ENCODE measurements around the gene ARRDC3. TPM values are rescaled to one million over a fixed set of nuclear protein-coding genes. Genes with fewer than 3 reads are reported as not detected.

Gene ARRDC3
- total RNA-seq, 2 donors from 2014 or later, result 8.6 to 29.3 TPM

- TF ChIP-seq POLR2A (IDR thresholded peaks at IDR 0.05) (no peak), CTCF (IDR thresholded peaks at IDR 0.05) (no peak)
- H3K27ac ChIP-seq, result no peak overlapping the region
- intact Hi-C loops (cut with DNase I), result no loop called here
- no peaks in the 10 kb centered on the region for H3K27me3 ChIP-seq
- DNase-seq (no peak), ATAC-seq (no peak)
- no peaks in the 10 kb centered on the region for H3K4me1 ChIP-seq
- H3K36me3 ChIP-seq (replicated peaks in 1 of 2; ENCODE audit: insufficient read depth in 1 of 2, low read depth in 2 of 2), result no peaks in the 10 kb centered on the region
- H3K9me3 ChIP-seq, result no peaks in the 10 kb centered on the region
- WGBS, 2 donors, result 47 to 54% methylated on average over 3 of the region's 3 CpGs
- H3K4me3 ChIP-seq, result no peak overlapping the region
Measured at GRCh38 chr5:91420879-91421278, 37.8 kb upstream of the ARRDC3 start.

DNA sequence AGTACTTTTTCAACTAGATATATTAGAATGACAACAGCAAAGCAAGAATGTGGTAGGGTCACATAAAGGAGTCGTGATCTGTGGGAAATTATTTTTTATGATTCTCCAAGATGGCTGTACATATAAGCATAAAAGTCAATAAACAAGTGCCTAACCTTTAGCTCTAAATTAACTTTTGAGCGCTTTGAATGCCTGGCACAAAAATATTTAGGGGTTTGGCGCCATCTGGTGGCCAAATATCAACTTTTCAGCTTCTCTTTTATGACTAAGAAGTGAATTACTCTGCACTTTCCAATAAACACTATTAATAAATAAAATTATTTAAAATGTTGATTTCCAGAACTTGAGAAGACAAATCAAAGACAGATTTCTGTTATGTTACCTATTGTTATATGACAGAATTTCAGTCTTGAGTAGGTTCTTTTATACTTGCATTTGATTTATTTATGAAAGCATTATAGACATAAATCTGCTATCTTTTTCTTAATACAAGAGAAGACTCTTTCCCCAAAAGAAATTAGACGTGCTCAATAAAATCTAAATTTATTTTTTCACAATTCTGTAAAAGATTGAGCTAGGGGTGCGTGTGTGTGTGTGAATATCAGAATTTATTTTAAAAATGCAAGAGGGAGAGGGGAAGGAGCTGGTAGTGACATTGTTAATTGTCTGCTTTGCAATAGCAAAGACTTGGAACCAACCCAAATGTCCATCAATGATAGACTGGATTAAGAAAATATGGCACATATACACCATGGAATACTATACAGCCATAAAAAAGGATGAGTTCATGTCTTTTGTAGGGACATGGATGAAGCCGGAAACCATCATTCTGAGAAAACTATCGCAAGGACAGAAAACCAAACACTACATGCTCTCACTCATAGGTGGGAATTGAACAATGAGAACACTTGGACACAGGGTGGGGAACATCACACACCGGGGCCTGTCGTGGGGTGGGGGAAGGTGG, 36.7 kb upstream of the ARRDC3 start:
- Histone ChIP-seq H3K27me3 (no peaks in the 10 kb centered on the region), H3K4me3 (no peak overlapping the region), H3K4me1 (no peaks in the 10 kb centered on the region), H3K9me3 (no peaks in the 10 kb centered on the region), H3K36me3 (replicated peaks in 1 of 2; ENCODE audit: insufficient read depth in 1 of 2, low read depth in 2 of 2) (no peaks in the 10 kb centered on the region), H3K27ac (no peak overlapping the region)
- intact Hi-C loops (cut with DNase I), result no loop called here
- ATAC-seq, result peak; percentile 59
- DNase-seq, result peak; percentile 59 to 73 (median 67)
- TF ChIP-seq CTCF (IDR thresholded peaks at IDR 0.05), result peak; percentile 43 to 82 (median 61)
- TF ChIP-seq POLR2A (IDR thresholded peaks at IDR 0.05), result no peak
- 47 to 50% methylated on average over 9 of the region's 9 CpGs for WGBS, 2 donors

GRCh38 chr5:91419136-91419535, 36.0 kb upstream of the ARRDC3 start:
- DNase-seq, result no peak
- 62 to 77% methylated on average over 1 of the region's 1 CpG for WGBS, 2 donors
- ATAC-seq, result no peak
- no peak for TF ChIP-seq CTCF (IDR thresholded peaks at IDR 0.05)
- TF ChIP-seq POLR2A (IDR thresholded peaks at IDR 0.05), result no peak
- H3K27me3 ChIP-seq, result no peaks in the 10 kb centered on the region
- intact Hi-C loops (cut with DNase I), result no loop called here
- no peaks in the 10 kb centered on the region for H3K36me3 ChIP-seq (replicated peaks in 1 of 2; ENCODE audit: insufficient read depth in 1 of 2, low read depth in 2 of 2)
- H3K9me3 ChIP-seq, result no peaks in the 10 kb centered on the region
- H3K4me3 ChIP-seq, result no peak overlapping the region
- H3K4me1 ChIP-seq, result no peaks in the 10 kb centered on the region
- H3K27ac ChIP-seq, result no peak overlapping the region

DNA sequence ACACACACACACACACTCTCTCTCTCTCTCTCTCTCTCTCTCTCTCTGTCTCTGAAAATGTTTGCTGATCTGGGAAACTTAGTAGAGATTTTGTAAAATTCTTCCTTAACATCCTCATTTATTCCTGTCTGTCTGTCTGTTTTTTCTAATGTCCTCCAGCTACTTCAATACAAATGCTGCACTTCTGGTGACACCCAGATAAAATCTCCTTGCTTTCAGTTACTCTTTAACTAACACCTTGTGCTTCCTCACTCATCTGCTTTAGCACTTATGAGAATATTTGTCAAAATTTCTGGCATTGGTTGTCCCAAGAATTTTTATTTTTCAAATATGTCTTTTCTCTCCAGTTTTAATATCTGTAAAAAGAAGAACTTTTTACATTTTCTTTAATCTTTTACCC, 35.0 kb upstream of the ARRDC3 start:
- H3K27me3 ChIP-seq, result no peaks in the 10 kb centered on the region
- H3K9me3 ChIP-seq, result no peaks in the 10 kb centered on the region
- no peak overlapping the region for H3K4me3 ChIP-seq
- no peaks in the 10 kb centered on the region for H3K4me1 ChIP-seq
- TF ChIP-seq CTCF (IDR thresholded peaks at IDR 0.05), result no peak
- no peak for TF ChIP-seq POLR2A (IDR thresholded peaks at IDR 0.05)
- no peaks in the 10 kb centered on the region for H3K36me3 ChIP-seq (replicated peaks in 1 of 2; ENCODE audit: insufficient read depth in 1 of 2, low read depth in 2 of 2)
- DNase-seq, result no peak
- no peak for ATAC-seq
- no peak overlapping the region for H3K27ac ChIP-seq
- intact Hi-C loops (cut with DNase I), result no loop called here

DNA sequence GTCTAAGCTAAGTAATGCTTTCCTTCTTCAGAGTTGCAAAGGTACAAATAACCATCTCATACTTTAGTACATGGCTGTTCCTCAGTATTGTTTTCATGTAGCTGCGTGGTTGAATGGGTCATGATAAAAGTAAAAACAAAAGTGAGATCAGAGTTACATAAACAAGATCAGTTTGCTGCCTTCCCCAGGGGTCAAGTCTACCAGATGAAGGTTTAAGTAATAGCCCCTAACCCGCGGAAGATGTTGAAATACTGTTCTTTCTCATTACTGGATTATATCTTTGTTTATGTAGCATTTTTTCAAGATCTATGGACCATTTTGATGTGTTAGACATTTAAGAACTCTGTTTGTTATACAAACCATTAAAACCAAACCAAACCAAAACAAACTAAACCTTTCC, 34.1 kb upstream of the ARRDC3 start:
- ATAC-seq (no peak), DNase-seq (no peak)
- 70 to 72% methylated on average over 3 of the region's 3 CpGs for WGBS, 2 donors
- intact Hi-C loops (cut with DNase I), result no loop called here
- no peaks in the 10 kb centered on the region for H3K36me3 ChIP-seq (replicated peaks in 1 of 2; ENCODE audit: insufficient read depth in 1 of 2, low read depth in 2 of 2)
- H3K4me3 ChIP-seq, result no peak overlapping the region
- TF ChIP-seq CTCF (IDR thresholded peaks at IDR 0.05) (no peak), POLR2A (IDR thresholded peaks at IDR 0.05) (no peak)
- no peak overlapping the region for H3K27ac ChIP-seq
- H3K9me3 ChIP-seq, result no peaks in the 10 kb centered on the region
- H3K27me3 ChIP-seq, result no peaks in the 10 kb centered on the region
- no peaks in the 10 kb centered on the region for H3K4me1 ChIP-seq
